NT2/D1 (cell line): ENCODE measurements around the gene SYNE2.
"Not testable (repeated sequence)": the region's sequence is repeated elsewhere in the genome, so short reads cannot be mapped to it uniquely, and the experiment has no call there.

ENCODE experiments used
- DNase-seq: peaks from one replicate; pipeline ENCODE4 v3.0.0-alpha.2; 2011; ENCODE audit warnings: low read depth, low spot score
- H3K27me3 ChIP-seq: 2 replicates; pipeline ENCODE4 v1.6.0; 2011; ENCODE audit warnings: mild to moderate bottlenecking; ENCODE audit not compliant: insufficient read length, insufficient read depth
- H3K36me3 ChIP-seq: 2 replicates; pipeline ENCODE4 v1.6.1; 2011; ENCODE audit warnings: mild to moderate bottlenecking, low read length, mixed read lengths; ENCODE audit not compliant: insufficient read depth, insufficient read length
- H3K4me1 ChIP-seq: 2 replicates; pipeline ENCODE4 v1.5.1; 2011; ENCODE audit not compliant: insufficient read depth, insufficient read length
- H3K4me3 ChIP-seq: 2 replicates; pipeline ENCODE4 v1.5.1; 2011; ENCODE audit warnings: low read depth; ENCODE audit not compliant: insufficient read length
- H3K9ac ChIP-seq: 2 replicates; pipeline ENCODE4 v1.6.0; 2011; ENCODE audit warnings: low read depth; ENCODE audit not compliant: insufficient read length
- H3K9me3 ChIP-seq: 2 replicates; pipeline ENCODE4 v1.5.1; 2011; ENCODE audit warnings: mild to moderate bottlenecking, low read length; ENCODE audit not compliant: insufficient read depth
- SUZ12 ChIP-seq: IDR thresholded peaks from 2 replicates; pipeline ENCODE4 v1.6.1; 2011; ENCODE audit not compliant: insufficient read length, insufficient read depth; ENCODE audit errors: extremely low read depth
- YY1 ChIP-seq: IDR thresholded peaks from 2 replicates; pipeline ENCODE4 v1.6.1; 2011; ENCODE audit not compliant: insufficient read length, insufficient read depth
- ZNF274 ChIP-seq: IDR thresholded peaks from 2 replicates; pipeline ENCODE4 v1.6.1; 2011; ENCODE audit warnings: mild to moderate bottlenecking, low read depth, low read length

Gene SYNE2

DNA sequence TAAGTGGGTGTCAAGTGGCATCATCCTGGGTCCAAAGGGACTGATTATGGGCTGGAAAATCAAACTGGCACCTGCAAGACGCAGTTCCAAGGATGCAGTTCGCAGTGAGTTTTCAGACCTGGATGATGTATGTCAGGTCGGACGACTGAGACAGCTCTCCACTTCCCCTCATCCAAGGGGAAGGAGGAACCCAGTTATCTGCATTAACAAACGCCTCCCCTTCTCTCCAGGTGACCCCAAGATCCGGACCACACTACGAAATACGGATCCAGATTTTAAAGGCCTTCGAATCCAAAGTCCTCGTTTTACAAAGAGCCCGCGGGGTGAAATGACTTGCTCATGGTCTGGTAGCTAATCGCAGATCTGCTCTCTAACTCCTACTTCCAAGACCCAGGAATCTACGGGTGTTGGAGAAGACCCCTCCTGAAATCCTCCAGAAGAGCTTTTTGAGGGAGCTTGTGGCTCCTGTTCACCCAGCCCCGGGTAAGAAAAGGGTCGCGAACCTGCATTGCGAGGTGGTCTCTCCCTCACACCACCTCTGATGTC, 460 bp upstream of the SYNE2 start:
- H3K9ac ChIP-seq: peak overlapping the region; percentile 74
- no peak for TF ChIP-seq ZNF274
- no peak for TF ChIP-seq YY1
- TF ChIP-seq SUZ12: no peak
- DNase-seq: peak; percentile 15
- H3K36me3 ChIP-seq: no peaks in the 10 kb centered on the region
- peaks cover 19% of the 10 kb centered on the region for H3K27me3 ChIP-seq
- no peaks in the 10 kb centered on the region for H3K9me3 ChIP-seq
- no peaks in the 10 kb centered on the region for H3K4me1 ChIP-seq
- peak overlapping the region; percentile 62 for H3K4me3 ChIP-seq

DNA sequence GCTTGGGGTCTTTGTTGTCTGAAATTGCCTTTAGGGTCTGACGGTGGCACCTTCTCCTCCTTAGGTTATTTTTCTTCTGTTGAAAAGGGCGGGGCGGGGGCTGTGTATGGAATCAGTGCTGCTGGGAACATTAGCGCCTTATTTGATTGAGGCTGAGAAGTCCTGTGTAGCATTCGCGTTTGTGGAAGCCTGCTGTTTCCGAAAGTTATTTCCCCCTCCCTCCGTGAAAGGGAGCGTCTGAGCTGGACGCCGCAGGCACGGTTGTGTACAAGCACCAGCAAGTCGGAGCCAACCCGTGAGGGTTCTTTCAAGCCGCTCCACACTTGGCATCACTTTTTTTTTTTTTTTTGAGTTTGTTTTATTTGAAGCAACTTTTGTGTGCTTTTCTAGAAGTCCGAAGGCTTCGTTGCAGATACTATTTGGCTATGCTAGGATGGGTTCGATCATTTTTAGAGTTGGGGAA, 1.1 kb downstream of the SYNE2 start:
- peak overlapping the region; percentile 58 for H3K9ac ChIP-seq
- TF ChIP-seq ZNF274 (no peak), SUZ12 (no peak), YY1 (no peak)
- peak overlapping the region; percentile 62 for H3K4me3 ChIP-seq
- no peaks in the 10 kb centered on the region for H3K4me1 ChIP-seq
- no peak for DNase-seq
- H3K36me3 ChIP-seq: no peaks in the 10 kb centered on the region
- H3K27me3 ChIP-seq: peaks cover 19% of the 10 kb centered on the region
- no peaks in the 10 kb centered on the region for H3K9me3 ChIP-seq

DNA sequence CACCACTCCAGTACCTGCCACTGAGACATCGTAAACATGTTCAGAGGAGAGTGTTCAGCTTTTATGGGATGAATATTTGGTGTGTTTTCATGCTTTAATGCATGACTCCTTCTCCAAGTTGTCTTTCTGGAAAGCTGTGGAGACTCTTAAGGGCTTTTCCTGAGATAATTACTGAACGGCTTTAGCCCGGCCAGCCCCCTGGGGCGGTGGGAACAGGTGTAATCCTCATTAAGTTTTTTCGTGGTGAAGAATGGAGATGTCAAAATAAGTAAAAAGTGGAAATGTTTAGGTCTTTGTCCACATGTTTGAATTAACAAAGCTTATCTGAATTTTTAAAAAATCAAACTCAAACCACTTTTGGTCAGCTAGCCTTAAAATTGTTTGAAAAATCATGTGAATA, 1.5 kb downstream of the SYNE2 start:
- Histone ChIP-seq H3K9me3 (no peaks in the 10 kb centered on the region), H3K4me3 (peak overlapping the region; percentile 62), H3K9ac (no peak overlapping the region), H3K27me3 (peaks cover 19% of the 10 kb centered on the region), H3K4me1 (no peaks in the 10 kb centered on the region), H3K36me3 (no peaks in the 10 kb centered on the region)
- no peak for DNase-seq
- no peak for TF ChIP-seq SUZ12
- TF ChIP-seq YY1: no peak
- TF ChIP-seq ZNF274: no peak

DNA sequence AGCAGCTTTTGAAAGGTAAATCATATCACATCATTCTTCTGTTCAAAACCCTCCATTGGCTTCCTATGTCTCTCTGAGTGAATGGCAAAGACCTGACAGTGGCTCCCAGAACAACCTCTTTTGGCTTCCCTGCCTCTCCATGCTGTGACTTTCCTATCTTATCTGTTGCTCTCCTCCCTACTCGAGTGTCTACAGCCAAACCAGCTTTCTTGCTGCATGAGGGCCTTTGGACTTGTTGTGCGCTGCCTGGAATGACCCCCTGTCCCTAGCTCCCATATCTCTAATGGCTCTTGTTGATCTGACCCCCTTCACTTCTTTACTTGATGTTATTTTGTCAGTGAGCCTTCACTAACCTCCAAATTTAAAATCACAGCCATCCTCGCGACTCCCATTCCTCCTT, 2.5 kb downstream of the SYNE2 start:
- H3K27me3 ChIP-seq: peaks cover 19% of the 10 kb centered on the region
- no peak overlapping the region for H3K9ac ChIP-seq
- no peak for DNase-seq
- no peak overlapping the region for H3K4me3 ChIP-seq
- no peaks in the 10 kb centered on the region for H3K9me3 ChIP-seq
- H3K36me3 ChIP-seq: no peaks in the 10 kb centered on the region
- TF ChIP-seq YY1: no peak
- TF ChIP-seq SUZ12: no peak
- no peak for TF ChIP-seq ZNF274
- H3K4me1 ChIP-seq: no peaks in the 10 kb centered on the region

DNA sequence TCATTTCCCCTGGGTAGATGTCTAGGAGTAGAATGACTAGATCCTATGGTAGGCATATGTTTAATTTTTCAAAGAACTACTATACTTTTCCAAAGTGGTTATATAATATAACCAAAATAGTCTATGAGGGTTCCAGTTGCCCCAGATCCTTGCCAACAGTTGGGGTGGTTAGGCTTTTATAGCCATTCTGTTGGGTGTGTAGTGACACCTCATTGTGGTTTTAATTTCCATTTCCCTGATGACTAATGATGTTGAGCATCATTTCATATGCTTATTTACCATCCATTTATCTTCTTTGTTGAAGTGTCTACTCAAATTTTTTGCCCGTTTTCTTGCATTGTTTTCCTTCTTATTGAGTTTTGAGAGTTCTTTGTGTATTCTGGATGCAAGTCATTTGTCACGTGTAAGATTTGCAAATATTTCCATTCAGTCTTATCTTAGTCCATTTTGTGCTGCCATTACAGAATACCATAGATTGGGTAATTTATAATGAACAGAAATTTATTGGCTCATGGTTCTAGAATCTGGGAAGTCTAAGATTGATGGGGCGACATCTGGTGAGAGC, 4.7 kb downstream of the SYNE2 start:
- Histone ChIP-seq H3K9me3 (no peaks in the 10 kb centered on the region), H3K27me3 (peaks cover 9% of the 10 kb centered on the region), H3K9ac (no peak overlapping the region), H3K4me3 (no peak overlapping the region), H3K4me1 (no peaks in the 10 kb centered on the region), H3K36me3 (no peaks in the 10 kb centered on the region)
- TF ChIP-seq YY1: no peak
- no peak for TF ChIP-seq ZNF274
- no peak for TF ChIP-seq SUZ12
- DNase-seq: no peak

DNA sequence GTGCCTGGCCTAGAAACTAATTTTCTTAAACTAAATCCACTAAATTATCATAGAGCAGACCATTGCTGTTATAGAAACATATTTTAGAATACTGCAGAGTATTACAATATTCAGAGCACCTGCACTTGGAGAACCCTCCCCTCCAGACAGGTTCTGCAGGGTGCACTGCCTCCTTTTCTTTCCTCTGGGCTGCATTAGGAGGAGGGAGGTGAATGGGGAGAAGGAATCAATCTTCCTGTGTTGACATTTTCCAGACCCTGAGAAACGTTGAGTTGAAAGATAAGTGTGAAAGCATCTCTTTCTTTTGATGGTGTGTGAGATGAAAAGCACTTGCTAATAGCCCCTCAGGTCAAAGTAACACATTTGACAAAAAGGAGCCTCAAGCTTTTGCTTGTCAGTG, 7.3 kb downstream of the SYNE2 start:
- no peak for TF ChIP-seq YY1
- no peak for TF ChIP-seq SUZ12
- no peak for TF ChIP-seq ZNF274
- Histone ChIP-seq H3K36me3 (no peaks in the 10 kb centered on the region), H3K9ac (no peak overlapping the region), H3K27me3 (no peaks in the 10 kb centered on the region), H3K4me1 (no peaks in the 10 kb centered on the region), H3K9me3 (no peaks in the 10 kb centered on the region), H3K4me3 (no peak overlapping the region)
- no peak for DNase-seq

DNA sequence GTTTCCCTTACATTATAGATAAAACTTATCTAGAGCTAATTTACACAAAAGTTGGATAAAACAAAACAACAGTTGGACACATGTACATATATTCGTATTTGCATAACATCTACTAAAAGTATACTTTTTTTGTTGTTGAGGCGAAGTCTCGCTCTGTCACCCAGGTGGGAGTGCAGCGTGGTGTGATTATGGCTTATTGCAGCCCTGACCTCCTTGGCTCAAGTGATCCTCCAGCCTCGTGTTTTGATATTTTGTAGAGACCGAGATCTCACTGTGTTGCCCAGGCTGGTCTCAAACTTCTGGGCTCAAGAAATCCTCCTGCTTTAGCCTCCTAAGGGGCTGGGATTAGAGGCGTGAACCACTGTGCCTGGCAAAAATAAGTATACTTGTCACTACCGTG, 9.4 kb downstream of the SYNE2 start:
- no peak overlapping the region for H3K4me3 ChIP-seq
- no peak overlapping the region for H3K9ac ChIP-seq
- no peaks in the 10 kb centered on the region for H3K36me3 ChIP-seq
- TF ChIP-seq SUZ12 (no peak), ZNF274 (no peak), YY1 (no peak)
- H3K27me3 ChIP-seq: no peaks in the 10 kb centered on the region
- H3K4me1 ChIP-seq: no peaks in the 10 kb centered on the region
- H3K9me3 ChIP-seq: no peaks in the 10 kb centered on the region
- no peak for DNase-seq

DNA sequence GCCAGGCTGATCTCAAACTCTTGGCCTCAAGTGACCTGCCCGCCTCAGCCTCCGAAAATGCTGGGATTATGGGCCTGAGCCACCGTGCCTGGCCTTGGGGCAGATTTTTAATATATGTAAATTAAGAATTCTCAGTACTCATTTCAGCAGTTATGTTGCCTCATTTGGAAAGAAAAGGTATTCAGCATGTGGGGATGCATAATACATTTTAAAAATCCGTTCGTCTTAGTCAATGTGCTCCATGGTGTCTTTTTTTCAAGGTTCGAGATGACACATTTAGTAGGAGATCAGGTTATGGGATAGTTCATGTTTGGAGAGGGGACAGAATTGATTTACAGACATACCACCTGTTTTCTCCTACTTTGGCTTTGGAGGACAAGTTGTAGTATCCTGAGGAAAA, 10.2 kb downstream of the SYNE2 start:
- Histone ChIP-seq H3K4me1 (no peaks in the 10 kb centered on the region), H3K27me3 (no peaks in the 10 kb centered on the region), H3K9me3 (no peaks in the 10 kb centered on the region), H3K9ac (no peak overlapping the region), H3K36me3 (no peaks in the 10 kb centered on the region), H3K4me3 (no peak overlapping the region)
- no peak for DNase-seq
- TF ChIP-seq ZNF274: no peak
- TF ChIP-seq YY1: no peak
- no peak for TF ChIP-seq SUZ12

DNA sequence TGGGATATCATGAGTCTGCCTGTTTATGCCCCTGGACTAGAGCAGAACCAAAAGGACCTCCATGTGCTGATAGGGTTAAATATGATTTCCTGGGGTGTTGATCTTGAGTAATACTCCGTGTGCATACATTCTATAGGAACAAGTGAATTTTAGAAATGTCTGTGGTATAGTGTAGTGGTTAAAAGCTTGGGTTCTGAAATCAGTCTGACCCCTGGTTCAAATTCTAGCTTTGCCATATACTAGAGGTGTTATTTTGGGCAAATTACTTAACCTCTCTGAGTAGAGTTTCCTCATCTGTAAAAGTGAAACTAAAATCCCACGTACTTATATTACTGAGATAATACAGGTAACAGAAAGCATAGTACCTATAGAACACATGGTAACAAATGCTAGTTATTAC, 12.0 kb downstream of the SYNE2 start:
- H3K36me3 ChIP-seq, H3K9me3 ChIP-seq, H3K4me3 ChIP-seq, H3K4me1 ChIP-seq, DNase-seq, H3K9ac ChIP-seq, H3K27me3 ChIP-seq: not testable (repeated sequence)
